ENCODE data around the gene KCTD21.

KCTD21 gene

GRCh38 chr11:78166855-78167469 lies 21.5 kb downstream of the KCTD21 start:
- no peak overlapping the region for H3K27ac Mint-ChIP-seq
- peaks cover 2% of the 10 kb centered on the region for H3K27me3 Mint-ChIP-seq
- no peak overlapping the region for H3K4me3 Mint-ChIP-seq
- no peaks in the 10 kb centered on the region for H3K9me3 Mint-ChIP-seq
- no peaks in the 10 kb centered on the region for H3K4me1 Mint-ChIP-seq (ENCODE audit: low read depth)
- intact Hi-C loops (cut with micrococcal nuclease), result no loop called here
- H3K36me3 Mint-ChIP-seq (ENCODE audit: low read depth), result peaks cover 8% of the 10 kb centered on the region

GRCh38 chr11:78164471-78164870 lies 24.0 kb downstream of the KCTD21 start:
- Mint-ChIP-seq H3K27me3 (peaks cover 2% of the 10 kb centered on the region), H3K4me1 (ENCODE audit: low read depth) (no peaks in the 10 kb centered on the region), H3K9me3 (no peaks in the 10 kb centered on the region), H3K27ac (no peak overlapping the region), H3K36me3 (ENCODE audit: low read depth) (no peaks in the 10 kb centered on the region), H3K4me3 (no peak overlapping the region)
- intact Hi-C loops (cut with micrococcal nuclease), result no loop called here

- H3K9me3 Mint-ChIP-seq, result no peaks in the 10 kb centered on the region
- H3K4me3 Mint-ChIP-seq, result no peak overlapping the region
- H3K27ac Mint-ChIP-seq, result no peak overlapping the region
- H3K27me3 Mint-ChIP-seq, result peaks cover 3% of the 10 kb centered on the region
- intact Hi-C loops (cut with micrococcal nuclease), result no loop called here
- H3K36me3 Mint-ChIP-seq (ENCODE audit: low read depth), result no peaks in the 10 kb centered on the region
- no peaks in the 10 kb centered on the region for H3K4me1 Mint-ChIP-seq (ENCODE audit: low read depth)
Observed at GRCh38 chr11:78163828-78164227, 24.6 kb downstream of the KCTD21 start.

GRCh38 chr11:78161962-78162371 lies 26.5 kb downstream of the KCTD21 start:
- Mint-ChIP-seq H3K36me3 (ENCODE audit: low read depth) (no peaks in the 10 kb centered on the region), H3K27me3 (peaks cover 6% of the 10 kb centered on the region), H3K27ac (no peak overlapping the region), H3K9me3 (no peaks in the 10 kb centered on the region), H3K4me3 (no peak overlapping the region), H3K4me1 (ENCODE audit: low read depth) (no peaks in the 10 kb centered on the region)
- intact Hi-C loops (cut with micrococcal nuclease), result no loop called here

- no peaks in the 10 kb centered on the region for H3K4me1 Mint-ChIP-seq (ENCODE audit: low read depth)
- no peak overlapping the region for H3K4me3 Mint-ChIP-seq
- H3K9me3 Mint-ChIP-seq, result no peaks in the 10 kb centered on the region
- peaks cover 6% of the 10 kb centered on the region for H3K27me3 Mint-ChIP-seq
- intact Hi-C loops (cut with micrococcal nuclease), result no loop called here
- H3K27ac Mint-ChIP-seq, result no peak overlapping the region
- H3K36me3 Mint-ChIP-seq (ENCODE audit: low read depth), result no peaks in the 10 kb centered on the region
Observed at GRCh38 chr11:78161346-78161745, 27.1 kb downstream of the KCTD21 start.

GRCh38 chr11:78160557-78160956 lies 27.9 kb downstream of the KCTD21 start:
- Mint-ChIP-seq H3K9me3 (no peaks in the 10 kb centered on the region), H3K4me3 (no peak overlapping the region), H3K27ac (no peak overlapping the region), H3K36me3 (ENCODE audit: low read depth) (no peaks in the 10 kb centered on the region), H3K4me1 (ENCODE audit: low read depth) (no peaks in the 10 kb centered on the region), H3K27me3 (peaks cover 6% of the 10 kb centered on the region)
- intact Hi-C loops (cut with micrococcal nuclease), result no loop called here

- Mint-ChIP-seq H3K27ac (no peak overlapping the region), H3K36me3 (ENCODE audit: low read depth) (no peaks in the 10 kb centered on the region), H3K27me3 (peaks cover 6% of the 10 kb centered on the region), H3K9me3 (no peaks in the 10 kb centered on the region), H3K4me1 (ENCODE audit: low read depth) (no peaks in the 10 kb centered on the region), H3K4me3 (no peak overlapping the region)
- intact Hi-C loops (cut with micrococcal nuclease), result no loop called here
Observed at GRCh38 chr11:78158987-78159652, 29.3 kb downstream of the KCTD21 start.

- H3K36me3 Mint-ChIP-seq (ENCODE audit: low read depth), result no peaks in the 10 kb centered on the region
- intact Hi-C loops (cut with micrococcal nuclease), result no loop called here
- H3K4me1 Mint-ChIP-seq (ENCODE audit: low read depth), result no peaks in the 10 kb centered on the region
- no peak overlapping the region for H3K27ac Mint-ChIP-seq
- H3K27me3 Mint-ChIP-seq, result peaks cover 4% of the 10 kb centered on the region
- H3K4me3 Mint-ChIP-seq, result no peak overlapping the region
- no peaks in the 10 kb centered on the region for H3K9me3 Mint-ChIP-seq
Observed at GRCh38 chr11:78156127-78156844, 32.1 kb downstream of the KCTD21 start.

- no peak overlapping the region for H3K4me3 Mint-ChIP-seq
- intact Hi-C loops (cut with micrococcal nuclease), result no loop called here
- no peaks in the 10 kb centered on the region for H3K36me3 Mint-ChIP-seq (ENCODE audit: low read depth)
- H3K9me3 Mint-ChIP-seq, result no peaks in the 10 kb centered on the region
- no peaks in the 10 kb centered on the region for H3K4me1 Mint-ChIP-seq (ENCODE audit: low read depth)
- H3K27ac Mint-ChIP-seq, result no peak overlapping the region
- H3K27me3 Mint-ChIP-seq, result no peaks in the 10 kb centered on the region
Observed at GRCh38 chr11:78151804-78152203, 36.6 kb downstream of the KCTD21 start.

GRCh38 chr11:78150754-78151153 lies 37.7 kb downstream of the KCTD21 start:
- Mint-ChIP-seq H3K4me3 (no peak overlapping the region), H3K9me3 (no peaks in the 10 kb centered on the region), H3K27me3 (no peaks in the 10 kb centered on the region), H3K27ac (no peak overlapping the region), H3K4me1 (ENCODE audit: low read depth) (no peaks in the 10 kb centered on the region), H3K36me3 (ENCODE audit: low read depth) (no peaks in the 10 kb centered on the region)
- intact Hi-C loops (cut with micrococcal nuclease), result no loop called here

- H3K36me3 Mint-ChIP-seq (ENCODE audit: low read depth), result no peaks in the 10 kb centered on the region
- H3K27me3 Mint-ChIP-seq, result no peaks in the 10 kb centered on the region
- no peaks in the 10 kb centered on the region for H3K9me3 Mint-ChIP-seq
- H3K27ac Mint-ChIP-seq, result no peak overlapping the region
- intact Hi-C loops (cut with micrococcal nuclease), result no loop called here
- no peaks in the 10 kb centered on the region for H3K4me1 Mint-ChIP-seq (ENCODE audit: low read depth)
- no peak overlapping the region for H3K4me3 Mint-ChIP-seq
Observed at GRCh38 chr11:78150346-78150745, 38.1 kb downstream of the KCTD21 start.

- H3K4me3 Mint-ChIP-seq, result no peak overlapping the region
- no peaks in the 10 kb centered on the region for H3K9me3 Mint-ChIP-seq
- no peaks in the 10 kb centered on the region for H3K27me3 Mint-ChIP-seq
- no peaks in the 10 kb centered on the region for H3K4me1 Mint-ChIP-seq (ENCODE audit: low read depth)
- intact Hi-C loops (cut with micrococcal nuclease), result no loop called here
- H3K27ac Mint-ChIP-seq, result no peak overlapping the region
- H3K36me3 Mint-ChIP-seq (ENCODE audit: low read depth), result no peaks in the 10 kb centered on the region
Observed at GRCh38 chr11:78149646-78150045, 38.8 kb downstream of the KCTD21 start.

- intact Hi-C loops (cut with micrococcal nuclease), result no loop called here
- no peak overlapping the region for H3K27ac Mint-ChIP-seq
Observed at GRCh38 chr11:78147807-78148206, 40.6 kb downstream of the KCTD21 start.

GRCh38 chr11:78145511-78146025 lies 42.9 kb downstream of the KCTD21 start:
- peaks cover 13% of the 10 kb centered on the region for H3K4me1 Mint-ChIP-seq (ENCODE audit: low read depth)
- peaks cover 5% of the 10 kb centered on the region for H3K36me3 Mint-ChIP-seq (ENCODE audit: low read depth)
- H3K4me3 Mint-ChIP-seq, result no peak overlapping the region
- H3K9me3 Mint-ChIP-seq, result no peaks in the 10 kb centered on the region
- no peak overlapping the region for H3K27ac Mint-ChIP-seq
- H3K27me3 Mint-ChIP-seq, result peaks cover 2% of the 10 kb centered on the region
- intact Hi-C loops (cut with micrococcal nuclease), result no loop called here

More at GRCh38 chr11:78147807-78148206, 40.6 kb downstream of the KCTD21 start:
- Mint-ChIP-seq H3K27me3 (peaks cover 2% of the 10 kb centered on the region), H3K36me3 (ENCODE audit: low read depth) (no peaks in the 10 kb centered on the region), H3K9me3 (no peaks in the 10 kb centered on the region), H3K4me3 (no peak overlapping the region), H3K4me1 (ENCODE audit: low read depth) (peaks cover 13% of the 10 kb centered on the region)

All from dendritic cell treated with granulocyte-macrophage colony-stimulating factor and Interleukin-4, amounts not matched to agents 40 ng/mL and 50 ng/mL, for 4 days (primary cell).